BLaER1 treated with 17β-estradiol and CSF1 and Interleukin-3, amounts not matched to agents 10 nM and 100 nM (cell line): ENCODE data around the gene DCC.

ENCODE experiments used
- H3K27ac ChIP-seq, 11 experiments: shearing (Covaris generic); formaldehyde crosslinking; 2 replicates each; pipeline ENCODE4 v1.8.1; 2022
- H3K27me3 ChIP-seq, 11 experiments: shearing (Covaris generic); formaldehyde crosslinking; 2 replicates each; pipeline ENCODE4 v1.8.1; 2022
- H3K36me3 ChIP-seq, 11 experiments: shearing (Covaris generic); formaldehyde crosslinking; 2 replicates each; pipeline ENCODE4 v1.8.1; 2022
- H3K4me1 ChIP-seq, 10 experiments: shearing (Covaris generic); formaldehyde crosslinking; 2 replicates each; pipeline ENCODE4 v1.8.1; 2022
- H3K4me2 ChIP-seq, 11 experiments: shearing (Covaris generic); formaldehyde crosslinking; 2 replicates each; pipeline ENCODE4 v1.8.1; 2022
- H3K4me3 ChIP-seq, 10 experiments: shearing (Covaris generic); formaldehyde crosslinking; 2 replicates each; pipeline ENCODE4 v1.8.1; 2022
- H3K9ac ChIP-seq, 11 experiments: shearing (Covaris generic); formaldehyde crosslinking; 2 replicates each; pipeline ENCODE4 v1.8.1; 2022
- H3K9me3 ChIP-seq, 11 experiments: shearing (Covaris generic); formaldehyde crosslinking; replicated peaks in 1 of 11; 2 replicates each; pipeline ENCODE4 v1.8.1; 2022
- H4K20me1 ChIP-seq, 11 experiments: shearing (Covaris generic); formaldehyde crosslinking; 2 replicates each; pipeline ENCODE4 v1.8.1; 2022
- Cebpa-rat ChIP-seq, 11 experiments: shearing (Covaris generic); IDR thresholded peaks; 2 replicates each; pipeline ENCODE4 v1.8.1; 2022

The DCC gene

GRCh38 chr18:53253789-53254188 lies 913.8 kb downstream of the DCC start:
- H3K36me3 ChIP-seq = no peaks in the 10 kb centered on the region

GRCh38 chr18:53254265-53254664 lies 914.3 kb downstream of the DCC start:
- no peak overlapping the region for H3K9ac ChIP-seq
- no peak for TF ChIP-seq Cebpa-rat (IDR thresholded peaks at IDR 0.05)
- H3K4me2 ChIP-seq = no peak overlapping the region
- no peak overlapping the region for H3K4me3 ChIP-seq
- H4K20me1 ChIP-seq = no peaks in the 10 kb centered on the region
- no peaks in the 10 kb centered on the region for H3K9me3 ChIP-seq
- H3K27me3 ChIP-seq = no peaks in the 10 kb centered on the region
- no peaks in the 10 kb centered on the region for H3K4me1 ChIP-seq
- no peak overlapping the region for H3K27ac ChIP-seq
- H3K36me3 ChIP-seq = no peaks in the 10 kb centered on the region

More at GRCh38 chr18:53253789-53254188, 913.8 kb downstream of the DCC start:
- Histone ChIP-seq H3K9ac (no peak overlapping the region), H3K4me3 (no peak overlapping the region), H3K27ac (no peak overlapping the region), H3K27me3 (no peaks in the 10 kb centered on the region), H3K4me2 (no peak overlapping the region), H3K9me3 (no peaks in the 10 kb centered on the region), H4K20me1 (no peaks in the 10 kb centered on the region), H3K4me1 (no peaks in the 10 kb centered on the region)
- no peak for TF ChIP-seq Cebpa-rat (IDR thresholded peaks at IDR 0.05)

DNA sequence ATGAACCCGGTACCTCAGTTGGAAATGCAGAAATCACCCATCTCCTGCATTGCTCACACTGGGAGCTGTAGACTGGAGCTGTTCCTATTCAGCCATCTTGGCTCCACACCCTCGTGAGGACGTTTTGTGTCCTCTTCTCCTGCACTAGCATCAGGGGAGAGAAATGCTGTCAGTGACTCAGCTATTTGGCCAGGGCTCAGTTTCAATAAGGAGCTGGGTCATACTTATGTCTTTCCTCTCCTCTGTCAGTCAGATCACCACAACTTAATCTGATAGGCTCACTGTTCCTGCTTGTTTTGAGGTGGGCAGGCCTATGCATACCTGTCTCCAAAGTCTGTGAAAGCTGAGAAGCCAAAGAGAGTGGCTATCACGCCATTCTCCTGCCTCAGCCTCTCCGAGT lies 921.2 kb downstream of the DCC start:
- Histone ChIP-seq H3K9ac (no peak overlapping the region), H3K4me3 (no peak overlapping the region), H3K36me3 (no peaks in the 10 kb centered on the region), H3K27ac (no peak overlapping the region), H4K20me1 (no peaks in the 10 kb centered on the region), H3K27me3 (no peaks in the 10 kb centered on the region), H3K4me2 (no peak overlapping the region), H3K9me3 (no peaks in the 10 kb centered on the region), H3K4me1 (no peaks in the 10 kb centered on the region)
- TF ChIP-seq Cebpa-rat (IDR thresholded peaks at IDR 0.05) = no peak

DNA sequence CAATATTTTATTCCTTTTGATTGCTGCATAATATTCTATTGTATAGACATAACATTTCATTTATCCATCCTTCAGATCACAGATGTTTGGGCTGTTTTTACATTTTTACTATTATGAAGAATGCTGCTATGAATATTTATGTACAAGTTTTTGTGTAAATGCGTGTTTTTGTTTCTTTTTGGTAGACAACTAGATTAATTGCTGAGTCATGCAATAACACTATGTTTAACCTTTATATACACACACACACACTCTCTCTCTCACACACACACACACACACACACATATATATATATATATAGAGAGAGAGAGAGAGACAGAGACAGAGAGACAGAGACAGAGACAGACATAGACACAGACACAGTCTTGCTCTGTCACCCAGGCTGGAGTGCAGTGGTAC lies 926.9 kb downstream of the DCC start:
- no peak for TF ChIP-seq Cebpa-rat (IDR thresholded peaks at IDR 0.05)
- Histone ChIP-seq H3K27me3 (no peaks in the 10 kb centered on the region), H3K27ac (no peak overlapping the region), H3K36me3 (no peaks in the 10 kb centered on the region), H3K9ac (no peak overlapping the region), H4K20me1 (no peaks in the 10 kb centered on the region), H3K4me2 (no peak overlapping the region), H3K4me1 (no peaks in the 10 kb centered on the region), H3K9me3 (no peaks in the 10 kb centered on the region), H3K4me3 (no peak overlapping the region)

DNA sequence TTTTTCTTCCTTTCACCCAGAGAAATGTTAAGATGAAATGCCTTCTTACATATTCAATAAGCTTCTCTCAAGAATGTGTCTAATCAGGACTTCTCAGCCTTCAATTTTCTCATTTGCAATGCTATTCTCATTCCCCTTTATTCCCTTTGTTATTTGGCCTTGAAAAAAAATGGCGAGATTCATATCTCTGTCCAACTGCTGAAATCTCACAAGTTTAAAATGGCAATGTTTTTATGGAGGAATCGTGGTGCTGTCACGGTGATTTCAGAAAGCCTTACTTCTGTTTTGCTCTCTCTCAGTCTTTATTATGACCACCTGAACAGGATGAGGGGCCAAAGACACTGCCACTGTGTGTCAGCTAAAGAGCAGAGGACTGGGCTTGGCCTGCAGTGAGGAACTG lies 928.5 kb downstream of the DCC start:
- Histone ChIP-seq H3K27ac (no peak overlapping the region), H3K36me3 (no peaks in the 10 kb centered on the region), H3K9ac (no peak overlapping the region), H3K4me2 (no peak overlapping the region), H3K27me3 (no peaks in the 10 kb centered on the region), H3K4me3 (no peak overlapping the region), H3K9me3 (no peaks in the 10 kb centered on the region), H4K20me1 (no peaks in the 10 kb centered on the region), H3K4me1 (no peaks in the 10 kb centered on the region)
- TF ChIP-seq Cebpa-rat (IDR thresholded peaks at IDR 0.05) = no peak

DNA sequence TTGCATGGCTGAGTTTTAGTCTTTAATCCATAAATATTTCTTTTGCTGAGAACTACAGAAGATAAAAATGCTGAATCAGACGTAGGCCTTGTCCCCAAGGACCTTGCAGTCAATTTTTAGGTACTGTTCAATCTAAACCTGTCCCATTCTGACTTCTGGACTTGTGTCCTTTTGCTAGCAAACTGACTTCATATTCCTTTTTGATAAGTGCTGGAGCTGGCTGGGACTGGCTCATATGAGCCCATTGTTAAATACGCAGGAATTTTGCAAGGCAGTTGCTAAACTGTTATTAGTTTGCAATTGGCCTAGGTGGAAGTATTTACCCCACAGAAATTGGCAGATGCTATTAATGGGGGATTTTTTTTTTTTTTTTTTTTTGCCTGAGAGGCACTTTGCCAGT lies 941.4 kb downstream of the DCC start:
- no peak for TF ChIP-seq Cebpa-rat (IDR thresholded peaks at IDR 0.05)
- Histone ChIP-seq H3K9ac (no peak overlapping the region), H3K4me3 (no peak overlapping the region), H3K4me2 (no peak overlapping the region), H3K9me3 (peaks cover 0 to 5% (median 0%) of the 10 kb centered on the region in 11 experiments; a peak in 1 of 22 replicates), H3K4me1 (no peaks in the 10 kb centered on the region), H3K36me3 (no peaks in the 10 kb centered on the region), H4K20me1 (no peaks in the 10 kb centered on the region), H3K27me3 (no peaks in the 10 kb centered on the region), H3K27ac (no peak overlapping the region)

GRCh38 chr18:53283708-53284107 lies 943.7 kb downstream of the DCC start:
- H3K9me3 ChIP-seq = peaks cover 0 to 5% (median 0%) of the 10 kb centered on the region in 11 experiments; a peak in 1 of 22 replicates
- H3K4me2 ChIP-seq = no peak overlapping the region
- no peak for TF ChIP-seq Cebpa-rat (IDR thresholded peaks at IDR 0.05)
- no peaks in the 10 kb centered on the region for H3K27me3 ChIP-seq
- H3K36me3 ChIP-seq = no peaks in the 10 kb centered on the region
- no peaks in the 10 kb centered on the region for H4K20me1 ChIP-seq
- H3K4me1 ChIP-seq = no peaks in the 10 kb centered on the region
- H3K27ac ChIP-seq = no peak overlapping the region
- no peak overlapping the region for H3K9ac ChIP-seq
- H3K4me3 ChIP-seq = no peak overlapping the region

- no peaks in the 10 kb centered on the region for H3K4me1 ChIP-seq
- no peaks in the 10 kb centered on the region for H3K27me3 ChIP-seq
- H3K27ac ChIP-seq = no peak overlapping the region
- H3K9me3 ChIP-seq = peaks cover 0 to 4% (median 1%) of the 10 kb centered on the region in 11 experiments; a peak in 8 of 22 replicates
- H3K4me3 ChIP-seq = no peak overlapping the region
- no peaks in the 10 kb centered on the region for H3K36me3 ChIP-seq
- H3K9ac ChIP-seq = no peak overlapping the region
- no peaks in the 10 kb centered on the region for H4K20me1 ChIP-seq
- no peak for TF ChIP-seq Cebpa-rat (IDR thresholded peaks at IDR 0.05)
- no peak overlapping the region for H3K4me2 ChIP-seq
Observed at GRCh38 chr18:53305461-53305860, 965.5 kb downstream of the DCC start.

- no peaks in the 10 kb centered on the region for H3K36me3 ChIP-seq
- TF ChIP-seq Cebpa-rat (IDR thresholded peaks at IDR 0.05) = no peak
- H3K4me1 ChIP-seq = no peaks in the 10 kb centered on the region
- H3K4me2 ChIP-seq = no peak overlapping the region
- H3K27ac ChIP-seq = no peak overlapping the region
- no peaks in the 10 kb centered on the region for H3K27me3 ChIP-seq
- H3K4me3 ChIP-seq = no peak overlapping the region
- no peaks in the 10 kb centered on the region for H4K20me1 ChIP-seq
- no peaks in the 10 kb centered on the region; a peak in 1 of 22 replicates for H3K9me3 ChIP-seq
- no peak overlapping the region for H3K9ac ChIP-seq
Observed at GRCh38 chr18:53319628-53320027, 979.6 kb downstream of the DCC start.

- no peaks in the 10 kb centered on the region for H3K36me3 ChIP-seq
- H3K4me1 ChIP-seq = peaks cover 0 to 6% (median 0%) of the 10 kb centered on the region in 10 experiments; a peak in 3 of 20 replicates
- H3K9ac ChIP-seq = no peak overlapping the region
- H3K4me3 ChIP-seq = no peak overlapping the region
- H3K9me3 ChIP-seq = no peaks in the 10 kb centered on the region; a peak in 1 of 22 replicates
- no peaks in the 10 kb centered on the region for H4K20me1 ChIP-seq
- H3K4me2 ChIP-seq = no peak overlapping the region
- TF ChIP-seq Cebpa-rat (IDR thresholded peaks at IDR 0.05) = no peak
- no peak overlapping the region for H3K27ac ChIP-seq
- H3K27me3 ChIP-seq = no peaks in the 10 kb centered on the region
Observed at GRCh38 chr18:53322163-53322562, 982.2 kb downstream of the DCC start.
